Peyer's patch (tissue), 4 donors: ENCODE measurements around the gene SORL1. TPM values are rescaled to one million over a fixed set of nuclear protein-coding genes. Genes with fewer than 3 reads are reported as not detected.

ENCODE experiments used
- DNase-seq, 3 donors: peaks; one replicate each; pipeline ENCODE4 v3.0.0-alpha.2; 2017 to 2019
- H3K27ac ChIP-seq, 4 donors: fragments of 200-600 bp; sonication (generic); one replicate each; pipeline ENCODE4 v1.5.1; 2016 to 2019
- H3K27me3 ChIP-seq, 2 donors: fragments of 200-600 bp; sonication (generic); one replicate each; pipeline ENCODE4 v1.5.1; 2019
- H3K36me3 ChIP-seq, 3 donors: fragments of 200-600 bp; sonication (generic); one replicate each; pipeline ENCODE4 v1.5.1; 2016 to 2019
- H3K4me1 ChIP-seq, 4 donors: fragments of 200-600 bp; sonication (generic); one replicate each; pipeline ENCODE4 v1.5.1; 2016 to 2019
- H3K4me3 ChIP-seq, 4 donors: fragments of 200-600 bp; sonication (generic); 1 replicate in 3 of 4; 2 replicates in 1 of 4; pipeline ENCODE4 v1.5.1; 2016 to 2019; ENCODE audit warnings: mild to moderate bottlenecking in 1 of 4
- H3K9me3 ChIP-seq, 4 donors: fragments of 200-600 bp; sonication (generic); one replicate each; pipeline ENCODE4 v1.5.1; 2016 to 2019; ENCODE audit warnings: mild to moderate bottlenecking in 1 of 4
- POLR2A ChIP-seq, 2 donors: fragments of 450-650 bp; IDR thresholded peaks; one replicate each; pipeline ENCODE4 v1.5.1; 2017; ENCODE audit warnings: antibody characterized with exemption in 2 of 2, mild to moderate bottlenecking in 2 of 2, moderate library complexity in 2 of 2
- total RNA-seq, 4 donors: library from RNA; depleted of rRNA; stranded (reverse); fragments of >200 nt; gene quantifications; one replicate each; pipeline ENCODE4 v1.1.0, GENCODE V29; 2016
- TF ChIP-seq, protein P1 (sequence below), 6 experiments: fragments of 450-650 bp in 4 of 6; fragments of 200-600 bp in 2 of 6; sonication (generic) in 1 of 6; IDR thresholded peaks; one replicate each; pipeline ENCODE4 v1.5.1; 2017 to 2019; ENCODE audit warnings: antibody characterized with exemption in 6 of 6, mild to moderate bottlenecking in 3 of 6, moderate library complexity in 1 of 6

Gene SORL1
- total RNA-seq, 4 donors from 2014 or later = 52.0 to 282 (median 191) TPM

DNA sequence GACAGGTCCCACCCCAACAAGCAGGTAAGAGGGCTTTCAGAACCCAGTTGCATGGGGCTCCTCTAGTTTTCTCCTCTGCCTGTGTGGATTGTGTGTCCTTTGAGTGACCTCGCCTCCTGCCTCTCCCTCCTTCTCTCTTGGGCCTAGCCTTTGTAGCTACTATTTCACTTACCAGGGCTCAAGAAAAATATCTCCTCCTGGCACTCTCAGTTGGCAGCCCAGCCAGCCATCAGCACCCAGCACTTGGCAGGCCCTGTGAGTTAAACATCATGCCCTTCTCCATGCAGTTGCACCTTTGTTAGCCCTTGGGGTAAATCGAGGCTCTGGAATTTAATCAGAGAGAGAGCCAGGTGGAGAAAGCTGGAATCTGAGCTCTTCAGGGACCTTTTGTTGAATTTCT lies 36.1 kb downstream of the SORL1 start:
- no peaks in the 10 kb centered on the region for H3K27me3 ChIP-seq
- H3K4me1 ChIP-seq = no peaks in the 10 kb centered on the region
- peaks cover 0 to 10% (median 0%) of the 10 kb centered on the region in 3 donors for H3K36me3 ChIP-seq
- TF ChIP-seq, protein P1, sequence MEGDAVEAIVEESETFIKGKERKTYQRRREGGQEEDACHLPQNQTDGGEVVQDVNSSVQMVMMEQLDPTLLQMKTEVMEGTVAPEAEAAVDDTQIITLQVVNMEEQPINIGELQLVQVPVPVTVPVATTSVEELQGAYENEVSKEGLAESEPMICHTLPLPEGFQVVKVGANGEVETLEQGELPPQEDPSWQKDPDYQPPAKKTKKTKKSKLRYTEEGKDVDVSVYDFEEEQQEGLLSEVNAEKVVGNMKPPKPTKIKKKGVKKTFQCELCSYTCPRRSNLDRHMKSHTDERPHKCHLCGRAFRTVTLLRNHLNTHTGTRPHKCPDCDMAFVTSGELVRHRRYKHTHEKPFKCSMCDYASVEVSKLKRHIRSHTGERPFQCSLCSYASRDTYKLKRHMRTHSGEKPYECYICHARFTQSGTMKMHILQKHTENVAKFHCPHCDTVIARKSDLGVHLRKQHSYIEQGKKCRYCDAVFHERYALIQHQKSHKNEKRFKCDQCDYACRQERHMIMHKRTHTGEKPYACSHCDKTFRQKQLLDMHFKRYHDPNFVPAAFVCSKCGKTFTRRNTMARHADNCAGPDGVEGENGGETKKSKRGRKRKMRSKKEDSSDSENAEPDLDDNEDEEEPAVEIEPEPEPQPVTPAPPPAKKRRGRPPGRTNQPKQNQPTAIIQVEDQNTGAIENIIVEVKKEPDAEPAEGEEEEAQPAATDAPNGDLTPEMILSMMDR (IDR thresholded peaks at IDR 0.05) = no peak
- no peak for TF ChIP-seq POLR2A (IDR thresholded peaks at IDR 0.05)
- H3K4me3 ChIP-seq = no peak overlapping the region
- no peaks in the 10 kb centered on the region for H3K9me3 ChIP-seq
- DNase-seq = no peak
- H3K27ac ChIP-seq = no peak overlapping the region

DNA sequence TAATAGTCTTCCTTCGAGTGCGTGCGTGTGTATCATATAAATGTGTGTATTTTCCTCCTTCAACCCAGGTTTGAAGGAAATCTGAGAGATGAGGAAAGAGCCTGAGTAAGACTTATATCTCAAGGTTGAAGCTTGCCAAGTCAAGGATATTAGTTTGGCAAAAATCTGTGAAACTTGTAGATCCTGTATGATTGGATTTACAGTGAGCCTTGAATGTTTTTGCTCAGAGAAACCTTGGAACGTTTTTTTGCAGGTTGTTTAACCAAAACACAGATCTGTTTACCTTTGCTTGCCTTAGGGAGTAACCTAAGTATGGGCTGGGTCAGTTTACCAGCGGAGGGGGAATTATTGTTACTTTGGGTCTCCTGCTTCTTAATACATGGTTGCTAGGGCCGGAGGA lies 36.5 kb downstream of the SORL1 start:
- no peak for TF ChIP-seq POLR2A (IDR thresholded peaks at IDR 0.05)
- TF ChIP-seq, protein P1 (IDR thresholded peaks at IDR 0.05) = no peak
- Histone ChIP-seq H3K4me3 (no peak overlapping the region), H3K4me1 (no peaks in the 10 kb centered on the region), H3K27ac (no peak overlapping the region), H3K36me3 (peaks cover 0 to 10% (median 0%) of the 10 kb centered on the region in 3 donors), H3K9me3 (no peaks in the 10 kb centered on the region), H3K27me3 (no peaks in the 10 kb centered on the region)
- no peak for DNase-seq

DNA sequence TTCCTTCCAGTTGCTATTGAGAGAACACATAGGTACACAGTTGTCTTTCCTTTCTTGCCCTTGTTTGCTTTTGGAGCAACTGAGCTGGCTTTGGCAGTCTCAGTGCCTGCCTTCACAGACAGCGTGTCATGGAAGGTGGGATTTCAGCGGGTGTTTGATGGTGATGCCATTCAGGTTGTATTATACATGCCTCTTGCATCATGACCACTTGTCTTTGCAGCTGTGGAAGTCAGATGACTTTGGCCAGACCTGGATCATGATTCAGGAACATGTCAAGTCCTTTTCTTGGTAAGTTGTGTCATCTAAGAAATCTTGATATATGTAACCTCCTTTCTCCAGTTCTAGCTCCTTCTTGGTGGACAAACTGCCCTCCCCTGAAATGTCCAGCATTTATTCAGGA lies 37.7 kb downstream of the SORL1 start:
- DNase-seq = no peak
- no peaks in the 10 kb centered on the region for H3K9me3 ChIP-seq
- H3K4me1 ChIP-seq = peaks cover 0 to 5% (median 0%) of the 10 kb centered on the region in 4 donors
- H3K36me3 ChIP-seq = peaks cover 0 to 12% (median 0%) of the 10 kb centered on the region in 3 donors
- TF ChIP-seq, protein P1 (IDR thresholded peaks at IDR 0.05) = no peak
- H3K4me3 ChIP-seq = no peak overlapping the region
- no peak overlapping the region for H3K27ac ChIP-seq
- H3K27me3 ChIP-seq = no peaks in the 10 kb centered on the region

DNA sequence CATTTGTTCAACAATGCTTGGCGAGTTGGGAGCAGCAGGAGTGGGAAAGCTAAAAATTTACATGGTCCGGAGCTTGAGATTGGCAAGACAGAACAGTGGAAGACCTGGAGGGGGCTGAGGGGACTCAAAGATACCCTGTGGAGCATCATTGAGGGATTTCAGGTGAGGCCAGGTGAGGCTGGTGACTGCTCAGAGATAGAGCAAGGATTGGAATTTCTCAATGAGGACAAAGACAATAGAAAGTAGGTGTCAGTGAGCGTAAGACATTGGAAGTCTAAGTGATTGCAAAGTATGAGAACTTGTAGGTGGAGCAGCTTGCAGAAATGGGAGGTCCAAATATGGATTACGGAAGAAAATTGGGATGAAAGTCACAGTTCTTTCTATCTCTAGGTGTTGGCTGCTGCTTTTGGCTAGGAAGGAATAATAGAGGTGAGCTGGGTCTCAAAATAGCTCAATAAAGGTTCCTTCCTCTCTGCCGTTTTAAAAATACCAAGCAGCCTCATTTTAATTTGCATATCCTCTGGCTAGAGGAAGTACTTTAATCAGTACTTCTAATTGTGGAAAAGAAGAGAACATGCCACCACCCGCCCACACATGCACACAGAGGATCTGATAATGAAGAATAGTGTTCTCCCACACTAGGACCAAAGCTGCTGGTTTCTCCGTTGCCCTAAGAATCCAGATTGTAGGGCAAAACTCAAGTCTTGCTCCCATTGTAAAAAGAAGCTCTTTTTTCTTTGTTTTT lies 42.4 kb downstream of the SORL1 start:
- H3K9me3 ChIP-seq = no peaks in the 10 kb centered on the region
- no peaks in the 10 kb centered on the region for H3K27me3 ChIP-seq
- peaks cover 0 to 9% (median 0%) of the 10 kb centered on the region in 4 donors for H3K4me1 ChIP-seq
- peak in 2 of 3 donors; percentile 65 to 67 for DNase-seq
- peaks cover 0 to 31% (median 0%) of the 10 kb centered on the region in 3 donors for H3K36me3 ChIP-seq
- TF ChIP-seq POLR2A (IDR thresholded peaks at IDR 0.05) = no peak
- TF ChIP-seq, protein P1 (IDR thresholded peaks at IDR 0.05) = no peak
- H3K4me3 ChIP-seq = no peak overlapping the region
- peak overlapping the region in 1 of 4 donors; percentile 35 for H3K27ac ChIP-seq

DNA sequence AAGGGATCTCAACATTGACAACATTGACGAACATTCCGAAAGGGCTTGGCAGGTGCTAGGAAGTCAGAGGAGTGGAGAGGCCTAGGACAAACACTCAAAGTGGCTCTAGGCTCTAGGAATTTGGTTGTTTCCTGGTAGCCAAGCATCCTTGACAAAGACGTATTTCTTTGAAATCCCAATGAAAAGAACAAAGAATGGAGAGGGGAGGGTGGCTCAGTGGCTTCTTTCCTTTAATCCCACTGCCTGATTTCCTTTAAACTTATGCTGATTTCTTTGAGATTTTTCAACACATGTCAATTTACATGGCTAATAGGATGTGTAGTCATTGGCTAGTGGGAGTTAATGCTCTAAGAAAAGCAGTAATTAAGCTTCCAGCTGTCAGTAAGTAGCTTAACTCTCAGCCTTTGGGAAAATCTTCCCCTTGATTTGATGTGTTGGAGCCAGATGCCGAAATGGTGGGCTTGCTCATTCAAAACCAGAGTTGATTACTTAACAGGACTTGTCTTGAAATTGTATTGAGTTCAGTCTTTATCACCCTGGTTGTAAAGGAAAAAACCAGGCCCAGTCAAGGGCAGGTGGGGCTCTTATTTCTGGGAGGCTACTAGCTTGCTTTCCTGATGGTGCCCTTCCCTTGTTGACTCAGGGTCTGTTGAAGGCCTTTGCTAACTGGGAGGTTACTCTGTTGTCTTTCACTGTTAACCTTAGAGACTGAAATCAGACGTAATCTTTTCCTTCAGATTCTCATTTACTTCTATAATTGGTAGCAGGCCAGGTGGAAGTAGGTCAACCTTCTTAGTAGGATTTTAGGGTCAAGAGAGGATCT lies 45.3 kb downstream of the SORL1 start:
- no peaks in the 10 kb centered on the region for H3K9me3 ChIP-seq
- DNase-seq = no peak
- no peak overlapping the region for H3K27ac ChIP-seq
- H3K36me3 ChIP-seq = peaks cover 0 to 42% (median 0%) of the 10 kb centered on the region in 3 donors
- TF ChIP-seq POLR2A (IDR thresholded peaks at IDR 0.05) = no peak
- TF ChIP-seq, protein P1 (IDR thresholded peaks at IDR 0.05) = no peak
- peaks cover 0 to 9% (median 0%) of the 10 kb centered on the region in 4 donors for H3K4me1 ChIP-seq
- no peaks in the 10 kb centered on the region for H3K27me3 ChIP-seq
- H3K4me3 ChIP-seq = no peak overlapping the region
